HFF-Myc (cell line): Measurements from ENCODE around the gene ACADSB.
A peak's percentile ranks its signal among the peaks of the same experiment; 100 is the strongest.

Source experiments
- DNase-seq: peaks from one replicate; pipeline ENCODE4 v3.0.0-alpha.2; 2011; ENCODE audit warnings: low read depth; ENCODE audit errors: extremely low read depth
- H3K4me3 ChIP-seq: replicated peaks from 2 replicates; pipeline ENCODE4 v1.5.1; 2011; ENCODE audit warnings: low read depth, mild to moderate bottlenecking, control low read depth, low read length
- TF ChIP-seq, protein P1 (sequence below): IDR thresholded peaks from 2 replicates; pipeline ENCODE4 v1.5.1; 2012; ENCODE audit warnings: mild to moderate bottlenecking, low read depth, low read length, control low read depth; ENCODE audit errors: missing control alignments

ACADSB gene

GRCh38 chr10:122998934-122999333 lies 9.9 kb upstream of the ACADSB start:
- no peak for DNase-seq
- H3K4me3 ChIP-seq, result no peak overlapping the region
- TF ChIP-seq, protein P1, sequence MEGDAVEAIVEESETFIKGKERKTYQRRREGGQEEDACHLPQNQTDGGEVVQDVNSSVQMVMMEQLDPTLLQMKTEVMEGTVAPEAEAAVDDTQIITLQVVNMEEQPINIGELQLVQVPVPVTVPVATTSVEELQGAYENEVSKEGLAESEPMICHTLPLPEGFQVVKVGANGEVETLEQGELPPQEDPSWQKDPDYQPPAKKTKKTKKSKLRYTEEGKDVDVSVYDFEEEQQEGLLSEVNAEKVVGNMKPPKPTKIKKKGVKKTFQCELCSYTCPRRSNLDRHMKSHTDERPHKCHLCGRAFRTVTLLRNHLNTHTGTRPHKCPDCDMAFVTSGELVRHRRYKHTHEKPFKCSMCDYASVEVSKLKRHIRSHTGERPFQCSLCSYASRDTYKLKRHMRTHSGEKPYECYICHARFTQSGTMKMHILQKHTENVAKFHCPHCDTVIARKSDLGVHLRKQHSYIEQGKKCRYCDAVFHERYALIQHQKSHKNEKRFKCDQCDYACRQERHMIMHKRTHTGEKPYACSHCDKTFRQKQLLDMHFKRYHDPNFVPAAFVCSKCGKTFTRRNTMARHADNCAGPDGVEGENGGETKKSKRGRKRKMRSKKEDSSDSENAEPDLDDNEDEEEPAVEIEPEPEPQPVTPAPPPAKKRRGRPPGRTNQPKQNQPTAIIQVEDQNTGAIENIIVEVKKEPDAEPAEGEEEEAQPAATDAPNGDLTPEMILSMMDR, result no peak

GRCh38 chr10:122999347-122999746 lies 9.5 kb upstream of the ACADSB start:
- TF ChIP-seq, protein P1, result no peak
- H3K4me3 ChIP-seq, result no peak overlapping the region
- DNase-seq, result no peak

- H3K4me3 ChIP-seq, result no peak overlapping the region
- DNase-seq, result no peak
- TF ChIP-seq, protein P1, result no peak
These were observed 8.7 kb upstream of the ACADSB start for GRCh38 chr10:123000155-123000554.

DNA sequence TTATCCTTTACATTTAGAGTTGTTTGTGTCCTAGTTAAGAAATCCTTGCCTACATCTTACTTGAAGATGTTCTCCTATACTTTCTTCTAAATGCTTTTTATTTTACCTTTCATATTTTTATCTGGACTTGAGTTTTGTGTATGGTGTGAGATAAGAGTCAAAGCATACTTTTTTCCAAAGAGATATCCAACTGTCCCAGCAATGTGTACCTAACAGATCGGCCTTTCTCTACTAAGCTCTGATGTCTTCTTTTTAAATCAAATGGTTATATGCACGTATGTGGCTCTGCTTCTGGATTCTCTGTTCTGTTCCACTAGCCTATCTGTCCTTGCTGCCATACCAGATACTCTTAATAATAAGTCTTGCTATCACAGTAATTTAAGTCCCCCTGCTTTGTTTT lies 7.4 kb upstream of the ACADSB start:
- H3K4me3 ChIP-seq, result no peak overlapping the region
- TF ChIP-seq, protein P1, result no peak
- no peak for DNase-seq

- TF ChIP-seq, protein P1, result no peak
- no peak overlapping the region for H3K4me3 ChIP-seq
- DNase-seq, result no peak
These were observed 4.5 kb upstream of the ACADSB start for GRCh38 chr10:123004298-123004697.

GRCh38 chr10:123007558-123008354 lies 1.1 kb upstream of the ACADSB start:
- H3K4me3 ChIP-seq, result peak overlapping the region; percentile 94
- TF ChIP-seq, protein P1, result no peak
- DNase-seq, result peak; percentile 7
